Fibroblast of skin of abdomen (primary cell): ENCODE results near the gene SLC15A2.
"Not testable (repeated sequence)": the region's sequence is repeated elsewhere in the genome, so short reads cannot be mapped to it uniquely, and the experiment has no call there.

ENCODE experiments used
- DNase-seq: peaks from one replicate; pipeline ENCODE4 v3.0.0-alpha.2; 2013

The SLC15A2 gene

DNA sequence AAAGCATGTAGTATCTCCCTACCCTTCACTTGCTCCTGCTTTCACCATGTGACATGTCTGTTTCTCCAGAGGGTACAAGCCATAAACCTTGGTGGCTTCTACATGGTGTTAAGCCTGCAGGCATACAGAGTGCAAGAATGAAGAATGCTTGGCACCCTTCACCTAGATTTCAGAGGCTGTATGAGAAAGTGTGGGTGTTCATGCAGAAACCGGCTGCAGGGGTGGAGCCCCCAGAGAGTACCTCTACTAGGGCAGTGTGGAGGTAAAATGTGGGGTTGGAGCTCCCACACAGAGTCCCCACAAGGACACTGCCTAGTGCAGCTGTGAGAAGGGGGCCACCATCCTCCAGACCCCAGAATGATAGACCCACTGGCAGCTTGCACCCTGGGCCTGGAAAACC lies 32.2 kb downstream of the SLC15A2 start:
- DNase-seq, result no peak

- not testable (repeated sequence) for DNase-seq
These were observed 44.1 kb downstream of the SLC15A2 start for GRCh38 chr3:121938141-121938855.

- no peak for DNase-seq
These were observed 47.4 kb downstream of the SLC15A2 start for GRCh38 chr3:121941592-121941991.

- DNase-seq, result no peak
These were observed 48.0 kb downstream of the SLC15A2 start for GRCh38 chr3:121942116-121942786.

GRCh38 chr3:121943431-121943830 lies 49.2 kb downstream of the SLC15A2 start:
- DNase-seq, result no peak

DNA sequence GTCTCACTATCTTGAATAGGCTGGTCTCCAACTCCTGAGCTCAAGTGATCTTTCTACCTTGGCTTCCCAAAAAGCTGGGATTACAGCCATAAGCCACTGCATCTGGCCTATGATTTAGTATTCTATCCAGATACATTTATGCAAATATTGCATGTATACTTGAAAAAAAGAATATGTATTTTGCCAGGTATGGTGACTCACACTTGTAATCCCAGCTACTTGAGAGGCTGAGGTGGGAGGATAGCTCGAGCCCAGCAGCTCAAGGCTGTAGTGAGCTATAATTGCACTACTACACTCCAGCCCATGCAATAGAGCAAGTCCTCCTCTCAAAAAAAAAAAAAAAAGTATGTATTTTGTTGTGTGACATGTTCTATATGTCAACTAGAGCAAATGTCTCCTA lies 54.4 kb downstream of the SLC15A2 start:
- no peak for DNase-seq

GRCh38 chr3:121951291-121951919 lies 57.2 kb downstream of the SLC15A2 start:
- DNase-seq, result no peak

- DNase-seq, result no peak
These were observed 62.2 kb downstream of the SLC15A2 start for GRCh38 chr3:121956363-121956762.

DNA sequence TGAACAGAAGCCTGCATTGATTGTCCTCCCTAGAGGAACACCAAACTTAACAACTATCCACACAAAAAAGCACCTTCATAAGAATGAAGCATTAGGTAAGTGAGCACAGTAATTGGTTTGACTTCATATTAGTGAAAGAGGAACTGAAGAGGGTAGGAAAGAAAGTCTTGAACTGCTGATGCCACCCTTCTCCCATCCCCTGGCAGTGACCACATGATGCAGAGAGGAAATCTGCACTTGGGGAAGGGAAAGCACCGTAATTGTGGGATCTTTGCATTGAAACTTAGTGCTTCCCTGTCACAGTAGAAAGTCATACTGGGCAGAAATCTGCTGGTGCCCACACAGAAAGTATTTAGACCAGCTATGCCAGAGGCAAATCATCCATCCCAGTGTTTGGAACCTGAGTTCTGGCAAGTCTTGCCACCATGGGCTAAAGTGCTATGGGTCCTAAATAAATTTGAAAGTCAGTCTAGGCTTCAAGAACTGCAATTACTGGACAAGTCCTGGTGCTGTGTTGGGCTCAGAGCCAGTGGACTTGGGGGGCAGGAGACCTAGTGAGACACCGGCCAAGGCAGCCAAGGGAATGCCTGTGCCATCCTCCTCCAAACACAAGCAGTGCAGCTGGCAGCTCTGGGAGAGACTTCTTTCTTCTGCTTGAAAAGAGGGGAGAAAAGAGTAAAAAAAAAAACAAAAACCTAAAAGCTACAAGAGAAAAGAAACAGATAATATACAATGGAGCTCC lies 63.6 kb downstream of the SLC15A2 start:
- DNase-seq, result no peak

DNA sequence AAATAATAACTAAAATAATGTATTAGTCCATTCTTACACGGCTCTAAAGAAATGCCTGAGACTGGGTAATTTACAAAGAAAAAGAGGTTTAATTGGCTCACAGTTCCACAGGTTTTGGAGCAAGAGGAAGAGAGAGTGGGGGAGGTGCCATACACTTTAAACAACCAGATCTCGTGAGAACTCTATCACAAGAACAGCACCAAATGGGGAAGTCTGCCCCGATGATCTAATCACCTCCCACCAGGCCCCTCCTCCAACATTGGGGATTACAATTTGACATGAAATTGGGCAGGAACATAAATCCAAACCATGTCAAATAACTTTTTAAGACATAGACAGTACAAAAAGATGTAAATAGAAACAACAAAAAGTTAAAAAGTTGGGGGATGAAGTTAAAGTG lies 64.6 kb downstream of the SLC15A2 start:
- no peak for DNase-seq

GRCh38 chr3:121961283-121961682 lies 67.1 kb downstream of the SLC15A2 start:
- DNase-seq, result no peak

DNA sequence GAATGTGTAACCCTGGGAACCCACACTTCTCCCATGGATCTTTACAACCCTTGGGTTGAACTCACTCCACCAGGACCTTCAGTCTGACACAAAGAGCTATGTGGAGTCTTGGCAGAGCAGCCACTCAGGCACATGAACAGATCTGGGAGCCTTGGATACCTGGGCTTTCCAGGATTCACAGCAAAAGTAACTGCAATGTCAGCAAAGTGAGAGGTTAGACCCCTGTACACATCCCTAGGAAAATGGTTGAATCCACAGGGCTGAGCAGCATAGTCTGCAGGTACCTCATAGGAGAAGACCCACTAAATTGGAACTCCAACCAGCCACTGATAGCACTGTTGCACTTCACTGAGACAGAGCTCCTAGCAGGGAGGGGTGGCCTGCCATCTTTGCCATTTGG lies 68.2 kb downstream of the SLC15A2 start:
- no peak for DNase-seq

- no peak for DNase-seq
These were observed 69.4 kb downstream of the SLC15A2 start for GRCh38 chr3:121963608-121964007.

- DNase-seq, result no peak
These were observed 75.4 kb downstream of the SLC15A2 start for GRCh38 chr3:121969631-121970030.

DNA sequence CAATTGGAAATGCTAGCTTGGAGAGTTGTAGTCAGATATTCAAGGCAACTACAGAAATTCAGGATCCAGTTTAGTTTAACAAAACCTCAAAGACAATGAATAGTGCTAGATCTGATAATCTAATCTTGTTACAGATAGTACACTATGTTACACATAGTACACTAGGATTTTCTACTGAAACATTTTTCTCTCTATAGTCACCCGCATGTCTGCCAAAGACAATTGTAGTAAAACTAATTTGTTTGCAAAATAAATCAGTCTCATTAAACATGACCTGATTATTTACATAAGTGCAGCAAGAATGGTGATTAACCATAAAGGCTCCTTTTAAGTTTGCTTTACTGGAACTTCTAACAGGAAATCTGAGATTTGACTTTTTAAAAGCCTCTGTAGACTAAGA lies 75.8 kb downstream of the SLC15A2 start:
- no peak for DNase-seq

DNA sequence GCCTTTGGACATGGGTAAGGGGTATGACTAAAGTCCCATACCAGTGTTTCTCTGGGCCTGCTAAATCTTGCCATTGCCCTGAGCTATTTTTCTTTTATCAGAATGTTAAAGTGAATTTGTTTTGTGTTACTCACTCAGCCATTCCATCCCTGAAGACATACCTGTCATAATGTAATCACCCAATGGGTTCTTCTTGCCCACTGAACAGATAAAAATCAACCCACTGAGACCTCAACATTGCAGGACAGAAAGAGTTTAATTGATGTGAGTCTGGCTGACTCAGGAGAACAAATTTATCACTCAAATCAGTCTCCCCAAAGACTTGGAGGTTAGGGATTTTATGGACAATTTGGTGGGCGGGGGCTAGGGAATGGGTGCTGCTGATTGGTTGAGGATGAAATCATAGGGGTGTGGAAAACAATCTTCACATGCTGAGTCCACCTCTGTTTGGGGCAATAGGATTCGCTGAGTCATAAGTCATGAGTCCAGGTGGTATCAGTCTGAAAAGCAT lies 80.5 kb downstream of the SLC15A2 start:
- DNase-seq, result no peak

GRCh38 chr3:121975702-121976302 lies 81.6 kb downstream of the SLC15A2 start:
- DNase-seq, result no peak

- no peak for DNase-seq
These were observed 82.5 kb downstream of the SLC15A2 start for GRCh38 chr3:121976727-121977126.

DNA sequence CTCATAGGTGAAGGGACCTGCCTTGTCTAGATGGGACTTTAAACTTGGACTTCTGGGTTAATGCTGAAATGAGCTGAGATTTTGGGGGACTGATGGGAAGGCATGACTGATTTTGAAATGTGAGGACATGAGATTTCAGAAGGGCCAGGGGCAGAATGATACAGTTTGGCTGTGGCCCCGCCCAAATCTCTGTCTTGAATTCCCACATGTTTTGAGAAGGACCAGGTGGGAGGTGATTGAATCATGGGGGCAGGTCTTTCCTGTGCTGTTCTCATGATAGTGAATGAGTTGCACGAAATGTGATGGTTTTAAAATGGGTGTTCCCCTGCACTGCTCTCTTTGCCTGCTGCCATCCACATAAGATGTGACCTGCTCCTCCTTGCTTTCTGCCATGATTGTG lies 85.0 kb downstream of the SLC15A2 start:
- no peak for DNase-seq

DNA sequence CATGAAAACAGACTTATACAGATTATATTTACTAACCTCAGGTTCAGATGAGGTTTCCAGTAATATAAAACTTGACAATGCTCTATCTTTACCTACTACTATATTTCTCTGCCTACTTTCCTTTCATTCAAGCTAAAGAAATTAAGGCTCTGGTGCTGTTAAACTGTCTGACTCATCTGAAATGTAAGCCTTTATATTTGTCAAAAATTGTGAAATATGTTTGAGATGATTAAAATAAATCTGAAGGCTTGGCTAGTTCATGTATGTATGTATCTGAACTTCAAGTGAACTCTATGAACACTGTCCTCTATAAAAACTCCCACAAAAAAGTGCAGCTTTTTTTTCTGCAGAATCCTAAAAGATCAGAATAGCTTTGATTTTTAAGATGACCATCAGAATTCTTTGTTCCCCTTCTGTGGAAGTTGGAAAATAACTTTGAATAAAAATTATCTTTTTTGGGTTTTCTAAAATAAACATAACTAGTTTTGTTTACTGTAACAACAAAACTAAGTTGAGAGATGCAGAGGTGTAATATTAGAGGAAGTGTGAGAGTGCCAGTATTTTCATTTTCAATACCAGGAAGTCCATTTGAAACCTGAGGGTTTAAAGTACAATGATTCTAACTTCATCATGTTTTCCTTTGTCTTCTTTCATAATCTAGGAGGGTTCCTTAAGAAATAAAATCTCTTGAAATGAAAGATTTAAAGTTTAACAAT lies 85.7 kb downstream of the SLC15A2 start:
- DNase-seq, result no peak

- no peak for DNase-seq
These were observed 86.2 kb downstream of the SLC15A2 start for GRCh38 chr3:121980450-121980796.

GRCh38 chr3:121981473-121981872 lies 87.3 kb downstream of the SLC15A2 start:
- DNase-seq, result no peak
